HG03039 (cell line): Measurements from ENCODE around the gene ADIPOR1.

ENCODE experiments used
- ATAC-seq: cut with Tn5 transposase; IDR thresholded peaks from one replicate; pipeline ENCODE4 v1.9.1; 2021; ENCODE audit warnings: mild to moderate bottlenecking, moderate library complexity; ENCODE audit not compliant: unreplicated experiment

Gene ADIPOR1

GRCh38 chr1:202974856-202975255 is 16.7 kb upstream of the ADIPOR1 start:
- no peak for ATAC-seq

GRCh38 chr1:202972046-202972445 is 13.9 kb upstream of the ADIPOR1 start:
- no peak for ATAC-seq

GRCh38 chr1:202968895-202969295 is 10.8 kb upstream of the ADIPOR1 start:
- no peak for ATAC-seq

GRCh38 chr1:202968351-202968750 is 10.2 kb upstream of the ADIPOR1 start:
- ATAC-seq, result no peak

- peak; percentile 1 for ATAC-seq
These were observed 9.7 kb upstream of the ADIPOR1 start for GRCh38 chr1:202967684-202968281.

- no peak for ATAC-seq
These were observed 8.1 kb upstream of the ADIPOR1 start for GRCh38 chr1:202966006-202966898.

GRCh38 chr1:202965422-202965821 is 7.3 kb upstream of the ADIPOR1 start:
- no peak for ATAC-seq

GRCh38 chr1:202964791-202965410 is 6.8 kb upstream of the ADIPOR1 start:
- ATAC-seq, result no peak

- ATAC-seq, result no peak
These were observed 3.2 kb upstream of the ADIPOR1 start for GRCh38 chr1:202961220-202961880.

GRCh38 chr1:202959276-202959620 is 1.1 kb upstream of the ADIPOR1 start:
- no peak for ATAC-seq

- no peak for ATAC-seq
These were observed 598 bp upstream of the ADIPOR1 start for GRCh38 chr1:202958544-202959275.

- ATAC-seq, result no peak
These were observed 1.1 kb downstream of the ADIPOR1 start for GRCh38 chr1:202956969-202957368.

- ATAC-seq, result no peak
These were observed 3.9 kb downstream of the ADIPOR1 start for GRCh38 chr1:202954057-202954745.

GRCh38 chr1:202953392-202953791 is 4.7 kb downstream of the ADIPOR1 start:
- ATAC-seq, result no peak

GRCh38 chr1:202952818-202953217 is 5.3 kb downstream of the ADIPOR1 start:
- no peak for ATAC-seq

- no peak for ATAC-seq
These were observed 6.0 kb downstream of the ADIPOR1 start for GRCh38 chr1:202952099-202952498.

- no peak for ATAC-seq
These were observed 6.7 kb downstream of the ADIPOR1 start for GRCh38 chr1:202951437-202951836.

GRCh38 chr1:202945483-202945882 is 12.6 kb downstream of the ADIPOR1 start:
- ATAC-seq, result no peak

GRCh38 chr1:202944438-202944921 is 13.6 kb downstream of the ADIPOR1 start:
- ATAC-seq, result no peak

GRCh38 chr1:202942426-202942825 is 15.7 kb downstream of the ADIPOR1 start:
- ATAC-seq, result no peak
